Motor neuron (in vitro differentiated cells): ENCODE measurements around the gene WDFY2. TPM values are rescaled to one million over a fixed set of nuclear protein-coding genes. Genes with fewer than 3 reads are reported as not detected.
A peak's percentile ranks its signal among the peaks of the same experiment; 100 is the strongest.
"Not testable (repeated sequence)": the region's sequence is repeated elsewhere in the genome, so short reads cannot be mapped to it uniquely, and the experiment has no call there.

ENCODE experiments used
- ATAC-seq, 8 experiments: fragments of 200-7000 bp; cut with Tn5 transposase; replicated peaks in 6 of 8; 2 replicates each; pipeline ENCODE4 v1.8.0; 2021; ENCODE audit warnings: mild to moderate bottlenecking in 8 of 8, moderate library complexity in 8 of 8
- H3K27ac ChIP-seq, 2 donors: fragments of 250-450 bp; sonication (Bioruptor Pico); 2 replicates each; pipeline ENCODE4 v1.9.0; 2021; ENCODE audit warnings: antibody characterized with exemption in 2 of 2, mild to moderate bottlenecking in 2 of 2, moderate library complexity in 1 of 2
- H3K4me1 ChIP-seq, 2 donors: fragments of 250-450 bp; sonication (Bioruptor Pico); replicated peaks in 1 of 2; 2 replicates each; pipeline ENCODE4 v1.6.1; 2021; ENCODE audit warnings: antibody characterized with exemption in 2 of 2, mild to moderate bottlenecking in 2 of 2, moderate library complexity in 1 of 2
- H3K4me3 ChIP-seq, 5 donors: fragments of 250-450 bp; sonication (Bioruptor Pico); 2 replicates each; pipeline ENCODE4 v1.9.0; 2021; ENCODE audit warnings: antibody characterized with exemption in 5 of 5, mild to moderate bottlenecking in 5 of 5, moderate library complexity in 4 of 5
- WGBS, 10 experiments: fragments of 450-650 bp; shearing (Covaris generic); methylation state at CpG; one replicate each; pipeline ENCODE4 v1.0.0; 2022; 5-methylcytosine and 5-hydroxymethylcytosine counted together
- in situ Hi-C, 9 experiments: fragments of 400-800 bp; cut with MboI; loops; one replicate each; pipeline ENCODE4 v1.15.0; 2021; ENCODE audit warnings: low sequenced_read_pairs in 9 of 9, low pct_unique_long_range_greater_than_20kb in 2 of 9; ENCODE audit not compliant: unreplicated experiment in 9 of 9
- total RNA-seq, 8 experiments: library from RNA; unstranded; fragments of 300-600 nt; gene quantifications; 2 replicates each; pipeline versions ENCODE4 v1.2.3 to v1.2.4, GENCODE V29; 2022

Gene WDFY2, protein sequence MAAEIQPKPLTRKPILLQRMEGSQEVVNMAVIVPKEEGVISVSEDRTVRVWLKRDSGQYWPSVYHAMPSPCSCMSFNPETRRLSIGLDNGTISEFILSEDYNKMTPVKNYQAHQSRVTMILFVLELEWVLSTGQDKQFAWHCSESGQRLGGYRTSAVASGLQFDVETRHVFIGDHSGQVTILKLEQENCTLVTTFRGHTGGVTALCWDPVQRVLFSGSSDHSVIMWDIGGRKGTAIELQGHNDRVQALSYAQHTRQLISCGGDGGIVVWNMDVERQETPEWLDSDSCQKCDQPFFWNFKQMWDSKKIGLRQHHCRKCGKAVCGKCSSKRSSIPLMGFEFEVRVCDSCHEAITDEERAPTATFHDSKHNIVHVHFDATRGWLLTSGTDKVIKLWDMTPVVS
- 10 to 100 TPM in 6 of 8 experiments, 1 to 10 TPM in 2; 7.0 to 20.5 (median 11.7) TPM for total RNA-seq

DNA sequence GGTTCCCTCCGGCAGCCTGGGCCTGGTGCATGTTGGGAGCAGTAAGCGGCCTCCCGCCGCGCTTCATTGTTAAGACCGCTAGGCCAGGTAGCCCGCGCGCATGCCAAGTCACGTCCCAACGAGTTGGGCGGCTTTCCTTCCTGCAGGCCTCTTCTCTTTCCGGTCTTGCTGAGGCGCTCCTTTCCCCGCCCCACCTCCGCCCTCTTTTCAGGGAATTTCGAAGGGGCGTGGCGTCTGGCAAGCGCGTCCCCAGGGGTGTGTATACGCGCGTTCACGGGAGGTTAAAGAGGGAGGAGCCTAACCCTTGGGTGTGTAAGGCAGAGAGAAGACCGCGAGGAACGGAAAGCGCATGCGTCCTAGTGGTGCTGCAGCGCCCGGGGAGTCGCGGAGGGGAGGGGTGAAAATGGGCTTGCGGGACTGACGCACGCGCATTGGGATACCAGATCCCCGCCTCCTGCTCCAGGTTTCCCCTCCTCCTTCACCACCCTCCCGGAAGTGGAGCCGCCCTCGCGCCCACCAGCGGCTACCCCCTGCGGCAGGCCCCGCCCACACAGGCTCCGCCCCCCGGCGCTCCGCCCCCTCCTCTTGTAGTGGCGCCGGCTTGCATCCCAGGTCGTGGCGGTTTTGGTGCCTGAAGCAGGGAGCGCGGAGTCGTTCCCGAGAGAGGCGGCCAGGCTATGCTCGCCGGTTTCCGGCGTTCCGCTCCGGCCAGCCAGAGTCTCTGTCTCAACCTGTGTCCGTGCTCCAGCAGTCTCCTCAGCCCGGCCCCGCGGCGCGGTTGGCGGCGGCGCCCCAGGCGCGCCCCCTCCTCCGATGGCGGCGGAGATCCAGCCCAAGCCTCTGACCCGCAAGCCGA, at the start of gene WDFY2:
TSS of gene WDFY2 (plus strand) at position 588 of the 856 bp plus-strand sequence. CDS start at position 814, 226 bp downstream.
- ATAC-seq: peak; percentile 78 to 87 (median 84)
- WGBS, 10 experiments: 0 to 1% (median 0%) methylated on average over 1 to 13 of the region's 81 CpGs; no CpG with 5 or more reads in 4 of the 10 experiments
- H3K4me3 ChIP-seq: peak within 1 kb of the TSS; percentile 70 to 87 (median 86)
- H3K27ac ChIP-seq: peak within 1 kb of the TSS; percentile 80
- in situ Hi-C loops: loop anchor here in 1 of 9 experiments (25.0 kb wide), 1 partner anchor 122 kb away; the partner anchor contains the start of gene INTS6
- H3K4me1 ChIP-seq: peaks cover 6 to 23% of the 10 kb centered on the region in 2 donors

GRCh38 chr13:51538591-51539179, 45.6 kb upstream of the WDFY2 start:
- ATAC-seq: no peak
- 55 to 100% (median 88%) methylated on average over 1 to 7 of the region's 9 CpGs; no CpG with 5 or more reads in 1 of the 10 experiments for WGBS, 10 experiments
- H3K4me3 ChIP-seq: no peak overlapping the region
- in situ Hi-C loops: no loop called here
- no peak overlapping the region for H3K27ac ChIP-seq
- H3K4me1 ChIP-seq: peaks cover 2 to 10% of the 10 kb centered on the region in 2 donors

GRCh38 chr13:51539887-51540286, 44.4 kb upstream of the WDFY2 start:
- Histone ChIP-seq H3K27ac (no peak overlapping the region), H3K4me3 (no peak overlapping the region), H3K4me1 (peaks cover 2 to 10% of the 10 kb centered on the region in 2 donors)
- in situ Hi-C loops: no loop called here
- WGBS, 10 experiments: 0 to 100% (median 92%) methylated on average over 1 to 2 of the region's 2 CpGs; no CpG with 5 or more reads in 2 of the 10 experiments
- ATAC-seq: peak in 2 of 8 experiments; percentile 24 to 26

- WGBS, 10 experiments: 75 to 100% (median 90%) methylated on average over 1 to 3 of the region's 3 CpGs; no CpG with 5 or more reads in 1 of the 10 experiments
- no peak overlapping the region for H3K27ac ChIP-seq
- in situ Hi-C loops: no loop called here
- ATAC-seq: no peak
- H3K4me3 ChIP-seq: no peak overlapping the region
- H3K4me1 ChIP-seq: peaks cover 2 to 10% of the 10 kb centered on the region in 2 donors
These were observed 43.2 kb upstream of the WDFY2 start for GRCh38 chr13:51541037-51541436.

- H3K27ac ChIP-seq: no peak overlapping the region
- H3K4me3 ChIP-seq: no peak overlapping the region
- in situ Hi-C loops: no loop called here
- H3K4me1 ChIP-seq: peaks cover 2 to 10% of the 10 kb centered on the region in 2 donors
- ATAC-seq: peak in 3 of 8 experiments; percentile 15 to 39 (median 33)
- 73 to 100% (median 88%) methylated on average over 2 to 5 of the region's 6 CpGs; no CpG with 5 or more reads in 2 of the 10 experiments for WGBS, 10 experiments
These were observed 42.4 kb upstream of the WDFY2 start for GRCh38 chr13:51541809-51542258.

- peak in 5 of 8 experiments; percentile 88 to 91 (median 89) for ATAC-seq
- H3K4me1 ChIP-seq: peaks cover 2 to 10% of the 10 kb centered on the region in 2 donors
- no peak overlapping the region for H3K27ac ChIP-seq
- WGBS, 10 experiments: 14 to 100% (median 72%) methylated on average over 1 to 7 of the region's 9 CpGs
- in situ Hi-C loops: no loop called here
- H3K4me3 ChIP-seq: no peak overlapping the region
These were observed 41.7 kb upstream of the WDFY2 start for GRCh38 chr13:51542346-51543242.

GRCh38 chr13:51545446-51545845, 38.8 kb upstream of the WDFY2 start:
- H3K4me1 ChIP-seq: peaks cover 2 to 10% of the 10 kb centered on the region in 2 donors
- WGBS, 10 experiments: 67 to 100% (median 89%) methylated on average over 1 to 3 of the region's 3 CpGs; no CpG with 5 or more reads in 5 of the 10 experiments
- H3K4me3 ChIP-seq, H3K27ac ChIP-seq, ATAC-seq, in situ Hi-C loops: not testable (repeated sequence)

GRCh38 chr13:51547425-51548176, 36.7 kb upstream of the WDFY2 start:
- no peak for ATAC-seq
- WGBS, 10 experiments: 64 to 100% (median 89%) methylated on average over 3 to 6 of the region's 6 CpGs
- in situ Hi-C loops: no loop called here
- Histone ChIP-seq H3K4me3 (no peak overlapping the region), H3K27ac (no peak overlapping the region), H3K4me1 (peaks cover 1 to 5% of the 10 kb centered on the region in 2 donors)

- 100% methylated on average over 1 to 2 of the region's 3 CpGs; no CpG with 5 or more reads in 6 of the 10 experiments for WGBS, 10 experiments
- in situ Hi-C loops: no loop called here
- no peak overlapping the region for H3K4me3 ChIP-seq
- no peak for ATAC-seq
- H3K4me1 ChIP-seq: no peaks in the 10 kb centered on the region
- no peak overlapping the region for H3K27ac ChIP-seq
These were observed 35.2 kb upstream of the WDFY2 start for GRCh38 chr13:51549050-51549449.

DNA sequence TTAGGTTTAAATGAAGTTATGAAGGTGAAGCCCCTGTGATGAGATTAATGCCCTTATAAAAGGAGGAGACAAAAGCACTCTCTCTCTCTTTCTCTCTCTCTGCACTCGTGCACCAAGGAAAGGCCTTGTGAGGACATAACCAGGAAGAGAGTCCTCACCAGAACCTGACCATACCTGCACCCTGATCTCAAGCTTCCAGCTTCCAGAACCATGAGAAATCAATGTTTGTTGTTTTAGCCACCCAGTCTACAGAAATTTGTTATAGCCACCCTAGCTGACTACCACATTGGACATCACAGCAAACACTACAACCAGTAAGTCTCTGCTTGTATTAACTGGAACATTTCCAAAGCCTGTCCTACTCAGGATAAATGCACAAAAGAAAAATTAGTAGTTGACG, 34.7 kb upstream of the WDFY2 start:
- in situ Hi-C loops: no loop called here
- Histone ChIP-seq H3K27ac (no peak overlapping the region), H3K4me3 (no peak overlapping the region), H3K4me1 (no peaks in the 10 kb centered on the region)
- 60 to 100% (median 100%) methylated on average over 1 to 2 of the region's 2 CpGs; no CpG with 5 or more reads in 2 of the 10 experiments for WGBS, 10 experiments
- ATAC-seq: no peak

GRCh38 chr13:51550151-51550550, 34.1 kb upstream of the WDFY2 start:
- ATAC-seq: no peak
- WGBS, 10 experiments: 57 to 100% (median 82%) methylated on average over 1 of the region's 1 CpG
- in situ Hi-C loops: no loop called here

More at GRCh38 chr13:51550151-51550550, 34.1 kb upstream of the WDFY2 start:
- H3K4me1 ChIP-seq: no peaks in the 10 kb centered on the region
- H3K27ac ChIP-seq: no peak overlapping the region
- no peak overlapping the region for H3K4me3 ChIP-seq
